Keratinocyte (primary cell): ENCODE data around the gene PSMD14. TPM values are rescaled to one million over a fixed set of nuclear protein-coding genes. Genes with fewer than 3 reads are reported as not detected.
A peak's percentile ranks its signal among the peaks of the same experiment; 100 is the strongest.

Experiments used
- DNase-seq: peaks from one replicate; pipeline ENCODE4 v3.0.0-alpha.2; 2011; ENCODE audit warnings: low read depth, missing footprints, low spot score
- FAIRE-seq: peaks from 2 replicates; lab custom pipeline; 2011; peaks lifted over from hg19 to GRCh38; lab: Jason Lieb, UNC
- H2AFZ ChIP-seq: 2 replicates; pipeline ENCODE4 v1.6.0; 2012; ENCODE audit warnings: low read length, control low read depth, inconsistent platforms; ENCODE audit not compliant: control insufficient read depth
- H3K27ac ChIP-seq: 2 replicates; pipeline ENCODE4 v1.5.1; 2011; ENCODE audit warnings: low read length; ENCODE audit not compliant: control insufficient read depth, insufficient read depth
- H3K27me3 ChIP-seq: 3 replicates; pipeline ENCODE4 v1.6.0; 2011; ENCODE audit warnings: low read length; ENCODE audit not compliant: control insufficient read depth, insufficient read depth; ENCODE audit errors: extremely low read depth
- H3K36me3 ChIP-seq, 2 experiments: 2 replicates in 1 of 2; 3 replicates in 1 of 2; pipeline ENCODE4 v1.5.1; 2011; ENCODE audit warnings: low read length in 2 of 2, mild to moderate bottlenecking in 1 of 2; ENCODE audit not compliant: control insufficient read depth in 2 of 2, insufficient read depth in 2 of 2; ENCODE audit errors: extremely low read depth in 1 of 2
- H3K4me1 ChIP-seq: 3 replicates; pipeline ENCODE4 v1.5.1; 2011; ENCODE audit warnings: low read length; ENCODE audit not compliant: control insufficient read depth, insufficient read depth; ENCODE audit errors: extremely low read depth
- H3K4me2 ChIP-seq: 3 replicates; pipeline ENCODE4 v1.6.0; 2011; ENCODE audit warnings: low read depth, low read length; ENCODE audit not compliant: control insufficient read depth, insufficient read depth; ENCODE audit errors: extremely low read depth
- H3K4me3 ChIP-seq, 3 experiments: fragments of 200-600 bp in 1 of 3; sonication (generic) in 1 of 3; 2 replicates in 2 of 3; 3 replicates in 1 of 3; pipeline ENCODE4 v1.5.1; 2011 to 2016; ENCODE audit warnings: low read length in 3 of 3, mild to moderate bottlenecking in 3 of 3, control low read depth in 2 of 3, inconsistent platforms in 1 of 3, low read depth in 1 of 3, mixed read lengths in 1 of 3, mixed run types in 1 of 3, moderate library complexity in 1 of 3; ENCODE audit not compliant: control insufficient read depth in 2 of 3, insufficient read depth in 2 of 3; ENCODE audit errors: extremely low read depth in 1 of 3
- H3K79me2 ChIP-seq: 2 replicates; pipeline ENCODE4 v1.6.0; 2012; ENCODE audit warnings: low read length; ENCODE audit not compliant: control insufficient read depth, insufficient read depth
- H3K9ac ChIP-seq: 3 replicates; pipeline ENCODE4 v1.6.0; 2011; ENCODE audit warnings: low read length; ENCODE audit not compliant: control insufficient read depth, insufficient read depth; ENCODE audit errors: extremely low read depth
- H3K9me1 ChIP-seq: 3 replicates; pipeline ENCODE4 v1.6.0; 2011; ENCODE audit warnings: low read length; ENCODE audit not compliant: control insufficient read depth, insufficient read depth; ENCODE audit errors: extremely low read depth
- H3K9me3 ChIP-seq: 2 replicates; pipeline ENCODE4 v1.5.1; 2012; ENCODE audit warnings: low read depth, low read length; ENCODE audit not compliant: control insufficient read depth
- H4K20me1 ChIP-seq: 3 replicates; pipeline ENCODE4 v1.6.0; 2011; ENCODE audit warnings: low read length; ENCODE audit not compliant: control insufficient read depth, insufficient read depth; ENCODE audit errors: extremely low read depth
- CTCF ChIP-seq, 3 experiments: IDR thresholded peaks in 1 of 3; conservative IDR thresholded peaks in 1 of 3; optimal IDR thresholded peaks in 1 of 3; 2 replicates in 2 of 3; 3 replicates in 1 of 3; pipeline versions ENCODE3 to v1.5.1; 2011; ENCODE audit warnings: low read length in 3 of 3, mild to moderate bottlenecking in 3 of 3, moderate library complexity in 2 of 3, control low read depth in 1 of 3, inconsistent platforms in 1 of 3; ENCODE audit not compliant: insufficient read depth in 2 of 3; ENCODE audit errors: extremely low read depth in 1 of 3
- EZH2 ChIP-seq: IDR thresholded peaks from one replicate; pipeline ENCODE4 v1.6.1; 2012; ENCODE audit warnings: inconsistent platforms, mild to moderate bottlenecking, low read length, moderate library complexity
- dilution Hi-C: fragments of 300-500 bp; cut with MboI; formaldehyde crosslinking; loops from one replicate; pipeline ENCODE4 v1.7.0; 2020; ENCODE audit warnings: low sequenced_read_pairs; ENCODE audit not compliant: extremely low pct_ligation_motif_present
- polyA plus RNA-seq, 5 experiments: library from polyadenylated mRNA; depleted of rRNA in 3 of 5; stranded (reverse) in 3 of 5; stranded (forward) in 1 of 5; unstranded in 1 of 5; fragments of >200 nt; gene quantifications; 1 replicate in 1 of 5; 2 replicates in 3 of 5; 3 replicates in 1 of 5; pipeline versions ENCODE4 v1.2.1 to v1.2.3, GENCODE V29; 2011 to 2012; ENCODE audit warnings: missing spikeins in 2 of 5, low read depth in 1 of 5, low replicate concordance in 1 of 5

PSMD14 gene
- polyA plus RNA-seq, 1 donor (not counting 4 experiments of a cell fraction or from before 2014, with no cell fraction given) = 136 TPM

GRCh38 chr2:161402297-161402696 is 94.1 kb downstream of the PSMD14 start:
- Histone ChIP-seq H3K36me3 (peaks cover 0 to 2% of the 10 kb centered on the region in 2 experiments), H3K27me3 (no peaks in the 10 kb centered on the region), H2AFZ (no peak overlapping the region), H3K9me3 (no peaks in the 10 kb centered on the region), H3K9me1 (no peaks in the 10 kb centered on the region), H3K4me2 (no peak overlapping the region), H3K4me3 (no peak overlapping the region), H3K4me1 (no peaks in the 10 kb centered on the region), H3K79me2 (no peaks in the 10 kb centered on the region), H3K27ac (no peak overlapping the region), H4K20me1 (no peaks in the 10 kb centered on the region), H3K9ac (no peak overlapping the region)
- FAIRE-seq (no peak), DNase-seq (no peak)
- dilution Hi-C loops = no loop called here
- TF ChIP-seq CTCF (optimal IDR thresholded peaks at IDR 0.05 in 1 of 3, IDR thresholded peaks at IDR 0.05 in 1 of 3, conservative IDR thresholded peaks at IDR 0.05 in 1 of 3; ENCODE audit: extremely low read depth in 1 of 3, insufficient read depth in 2 of 3, low read length in 3 of 3) (no peak), EZH2 (no peak)

- Histone ChIP-seq H3K79me2 (no peaks in the 10 kb centered on the region), H3K27ac (no peak overlapping the region), H3K9me3 (no peaks in the 10 kb centered on the region), H3K4me2 (no peak overlapping the region), H3K27me3 (no peaks in the 10 kb centered on the region), H3K36me3 (peaks cover 3 to 4% of the 10 kb centered on the region in 2 experiments), H3K4me1 (no peaks in the 10 kb centered on the region), H3K9ac (no peak overlapping the region), H4K20me1 (no peaks in the 10 kb centered on the region), H3K9me1 (no peaks in the 10 kb centered on the region), H3K4me3 (no peak overlapping the region), H2AFZ (no peak overlapping the region)
- no peak for DNase-seq
- dilution Hi-C loops = no loop called here
- no peak for TF ChIP-seq EZH2
- TF ChIP-seq CTCF (optimal IDR thresholded peaks at IDR 0.05 in 1 of 3, IDR thresholded peaks at IDR 0.05 in 1 of 3, conservative IDR thresholded peaks at IDR 0.05 in 1 of 3; ENCODE audit: extremely low read depth in 1 of 3, insufficient read depth in 2 of 3, low read length in 3 of 3) = no peak
- FAIRE-seq = peak; percentile 52
Measured at GRCh38 chr2:161406316-161406715, 98.1 kb downstream of the PSMD14 start.
